GM18508 (cell line): Measurements from ENCODE around the gene OPN3.
A peak's percentile ranks its signal among the peaks of the same experiment; 100 is the strongest.

Experiments
- ATAC-seq: cut with Tn5 transposase; IDR thresholded peaks from one replicate; pipeline ENCODE4 v1.9.1; 2021; ENCODE audit warnings: moderate number of reproducible peaks; ENCODE audit not compliant: insufficient read depth, unreplicated experiment

Gene OPN3

GRCh38 chr1:241647658-241648057 is 7.5 kb upstream of the OPN3 start:
- no peak for ATAC-seq

GRCh38 chr1:241646201-241646600 is 6.0 kb upstream of the OPN3 start:
- ATAC-seq: no peak

DNA sequence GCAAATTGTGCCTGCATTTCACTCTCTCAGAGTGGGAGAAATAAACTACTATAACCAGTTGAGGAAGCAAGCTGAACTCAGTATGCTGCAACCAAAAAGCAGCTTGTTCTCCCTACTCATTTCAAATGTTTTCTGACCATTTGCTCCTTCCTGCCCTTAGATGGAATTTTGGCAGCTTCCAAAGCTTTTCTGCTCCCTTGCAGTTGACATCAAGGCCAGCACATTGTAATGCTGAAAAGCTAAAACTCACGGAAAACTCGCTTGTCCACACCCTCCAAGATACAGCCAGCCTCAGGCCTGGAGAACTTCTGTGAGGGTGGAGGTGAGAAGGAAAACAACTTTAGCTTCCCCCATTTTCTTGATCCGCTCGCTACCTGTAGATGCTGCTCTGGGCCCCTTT is 5.0 kb upstream of the OPN3 start:
- no peak for ATAC-seq

DNA sequence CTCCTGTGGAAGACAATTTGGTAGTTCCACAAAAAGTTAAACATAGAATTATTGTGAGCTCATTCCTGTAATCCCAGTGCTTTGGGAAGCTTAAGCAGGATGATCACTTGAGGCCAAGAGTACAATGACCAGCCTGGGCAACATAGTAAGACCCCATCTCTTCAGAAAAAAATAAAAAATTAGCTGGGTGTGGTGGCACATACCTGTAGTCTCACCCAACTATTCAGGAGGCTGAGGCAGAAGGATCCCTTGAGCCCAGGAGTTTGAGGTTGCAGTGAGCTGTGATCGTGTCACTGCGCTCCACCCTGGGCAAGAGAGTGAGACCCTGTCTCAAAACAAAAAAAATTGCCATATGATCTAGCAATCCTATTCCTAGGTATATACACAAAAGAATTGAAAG is 4.1 kb upstream of the OPN3 start:
- no peak for ATAC-seq

GRCh38 chr1:241642593-241642944 is 2.4 kb upstream of the OPN3 start:
- ATAC-seq: no peak

GRCh38 chr1:241641773-241642592 is 1.8 kb upstream of the OPN3 start:
- ATAC-seq: no peak

- no peak for ATAC-seq
Observed at GRCh38 chr1:241640867-241641622, 876 bp upstream of the OPN3 start.

GRCh38 chr1:241639623-241640148 is 483 bp downstream of the OPN3 start:
- peak; percentile 32 for ATAC-seq

DNA sequence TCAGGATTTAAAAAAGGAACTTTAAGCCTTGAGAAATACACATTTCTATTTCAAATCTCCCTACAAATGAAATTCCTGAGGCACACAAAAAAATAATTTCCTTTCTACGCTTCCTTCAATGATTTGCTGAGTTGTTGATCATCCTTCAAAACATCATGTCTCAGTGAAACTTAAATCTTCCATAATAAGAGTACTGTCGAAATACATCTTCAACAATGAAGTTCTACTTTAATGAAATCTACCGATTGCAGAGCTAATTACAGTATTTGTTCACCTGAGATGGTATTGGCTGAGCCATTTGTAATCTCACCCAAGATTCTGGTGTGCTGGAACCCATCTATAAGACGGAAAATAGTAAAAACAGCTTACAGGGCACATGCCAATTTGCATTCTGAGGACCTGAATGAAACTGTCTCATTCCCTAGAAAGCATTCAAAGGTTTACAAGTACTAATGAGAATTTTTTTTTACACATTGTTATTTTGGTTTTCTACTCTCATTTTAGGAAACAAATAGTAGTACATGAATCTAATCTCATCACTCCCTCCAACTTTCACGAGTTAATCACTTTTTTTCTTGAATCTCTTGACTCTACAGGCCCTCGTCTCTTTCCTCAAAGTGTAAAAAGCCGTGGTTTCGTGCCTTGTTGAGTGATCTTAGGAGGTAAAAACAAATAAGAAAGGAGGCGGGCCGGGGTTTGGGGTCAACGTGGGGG is 1.1 kb downstream of the OPN3 start:
- ATAC-seq: no peak

GRCh38 chr1:241638099-241638682 is 2.0 kb downstream of the OPN3 start:
- no peak for ATAC-seq

GRCh38 chr1:241637604-241638003 is 2.6 kb downstream of the OPN3 start:
- no peak for ATAC-seq

GRCh38 chr1:241637046-241637590 is 3.1 kb downstream of the OPN3 start:
- no peak for ATAC-seq

- no peak for ATAC-seq
Observed at GRCh38 chr1:241636291-241636690, 3.9 kb downstream of the OPN3 start.

- ATAC-seq: no peak
Observed at GRCh38 chr1:241635556-241636152, 4.5 kb downstream of the OPN3 start.

DNA sequence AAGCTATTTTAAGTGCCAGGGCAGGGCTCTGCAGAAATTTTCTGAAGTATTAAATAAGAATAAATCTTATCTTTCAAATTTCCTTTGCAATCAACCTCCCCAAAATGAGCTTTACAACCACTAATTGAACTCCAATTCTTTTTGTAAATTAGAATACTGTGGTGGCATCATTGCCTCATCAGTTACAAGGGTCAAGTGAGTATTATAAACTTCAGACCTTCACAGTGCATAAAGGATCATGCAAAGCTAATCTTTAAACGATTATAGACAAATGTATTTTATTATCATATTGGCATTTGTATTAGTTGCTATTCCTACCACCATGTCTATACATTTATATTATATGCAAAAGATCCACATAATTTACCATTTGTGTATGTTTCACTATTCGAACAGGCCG is 7.2 kb downstream of the OPN3 start:
- ATAC-seq: no peak

- ATAC-seq: no peak
Observed at GRCh38 chr1:241631674-241632073, 8.5 kb downstream of the OPN3 start.

DNA sequence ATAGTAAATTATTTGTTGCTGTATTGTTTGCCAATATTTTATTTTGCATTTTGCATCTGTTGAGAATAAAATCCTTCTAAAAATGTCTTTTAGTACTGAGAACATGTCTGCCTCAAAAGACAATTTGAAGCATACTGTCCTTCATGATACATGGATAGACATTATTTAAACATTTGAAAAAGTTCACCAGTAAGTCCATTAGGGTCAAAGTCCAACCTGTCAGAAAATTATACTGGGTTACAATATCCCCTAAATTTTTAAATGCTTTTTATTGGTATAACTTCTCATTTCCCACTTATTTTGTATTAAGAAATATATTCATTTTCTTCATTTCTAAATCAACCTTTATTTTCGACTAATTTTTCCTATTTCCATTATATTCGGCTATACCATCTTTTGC is 9.3 kb downstream of the OPN3 start:
- no peak for ATAC-seq

DNA sequence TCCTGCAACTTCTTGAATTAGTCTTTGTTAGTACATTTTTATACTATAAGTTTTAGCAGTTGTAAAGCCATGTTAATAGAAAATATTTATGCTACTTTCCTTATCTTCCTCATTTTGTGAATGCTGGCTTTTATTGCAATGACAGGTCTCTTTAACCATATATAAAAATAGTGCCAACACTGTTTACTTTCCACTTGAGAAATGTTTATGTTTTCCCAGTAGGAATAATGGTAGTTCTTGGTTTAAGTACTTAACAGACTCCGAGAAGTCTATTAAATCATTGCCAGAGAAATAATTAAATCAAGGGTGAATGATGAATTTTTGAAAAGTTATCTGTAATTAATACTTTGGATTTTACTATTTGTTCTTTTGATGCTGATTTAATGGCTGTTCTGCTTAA is 9.7 kb downstream of the OPN3 start:
- ATAC-seq: no peak

DNA sequence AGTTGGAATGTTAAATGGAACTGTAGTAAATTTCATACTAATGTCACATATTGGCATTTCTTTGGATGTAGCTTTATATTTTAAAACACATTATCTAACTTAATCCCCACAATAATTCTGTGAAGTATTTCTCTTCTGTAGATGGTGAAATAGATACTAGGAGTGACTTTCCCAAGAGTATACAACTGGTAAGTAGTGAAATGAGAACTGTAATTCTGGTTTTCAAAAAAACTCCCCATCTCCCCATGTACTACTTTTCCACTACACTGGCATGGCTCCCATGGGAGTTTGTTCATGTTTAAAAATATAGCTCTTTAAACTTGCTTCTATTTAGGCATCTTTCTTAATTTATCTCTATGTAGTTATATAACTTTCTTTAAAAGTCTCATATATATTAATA is 10.2 kb downstream of the OPN3 start:
- no peak for ATAC-seq
